ENCODE data around the gene SPOCK3. TPM values are rescaled to one million over a fixed set of nuclear protein-coding genes. Genes with fewer than 3 reads are reported as not detected.

The SPOCK3 gene
- total RNA-seq, 4 donors from 2014 or later: not detected

DNA sequence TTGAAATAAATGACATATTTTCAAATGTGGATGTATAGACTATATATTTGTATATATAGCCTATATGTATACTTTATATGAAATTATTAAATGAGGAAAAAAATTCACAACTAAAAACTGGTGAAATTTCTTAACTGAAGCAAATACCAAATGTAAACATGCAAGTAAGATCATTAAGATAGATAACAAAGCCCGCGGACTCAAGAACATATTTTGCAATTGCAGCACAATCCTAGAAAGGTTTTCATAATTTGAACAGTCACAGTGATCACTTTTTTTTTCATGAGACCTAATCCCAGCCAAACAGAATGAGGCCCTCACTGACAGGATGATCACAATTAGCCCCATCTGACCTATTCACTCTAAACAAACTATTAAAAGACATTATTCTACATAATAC, 123.2 kb downstream of the SPOCK3 start:
- intact Hi-C loops (cut with DNase I; ENCODE audit: low total_unique reads): no loop called here
- no peak for DNase-seq (ENCODE audit: low spot score in 2 of 2)
- H3K4me3 ChIP-seq (ENCODE audit: low read depth, poor library complexity, severe bottlenecking): no peak overlapping the region
- TF ChIP-seq, protein P1, sequence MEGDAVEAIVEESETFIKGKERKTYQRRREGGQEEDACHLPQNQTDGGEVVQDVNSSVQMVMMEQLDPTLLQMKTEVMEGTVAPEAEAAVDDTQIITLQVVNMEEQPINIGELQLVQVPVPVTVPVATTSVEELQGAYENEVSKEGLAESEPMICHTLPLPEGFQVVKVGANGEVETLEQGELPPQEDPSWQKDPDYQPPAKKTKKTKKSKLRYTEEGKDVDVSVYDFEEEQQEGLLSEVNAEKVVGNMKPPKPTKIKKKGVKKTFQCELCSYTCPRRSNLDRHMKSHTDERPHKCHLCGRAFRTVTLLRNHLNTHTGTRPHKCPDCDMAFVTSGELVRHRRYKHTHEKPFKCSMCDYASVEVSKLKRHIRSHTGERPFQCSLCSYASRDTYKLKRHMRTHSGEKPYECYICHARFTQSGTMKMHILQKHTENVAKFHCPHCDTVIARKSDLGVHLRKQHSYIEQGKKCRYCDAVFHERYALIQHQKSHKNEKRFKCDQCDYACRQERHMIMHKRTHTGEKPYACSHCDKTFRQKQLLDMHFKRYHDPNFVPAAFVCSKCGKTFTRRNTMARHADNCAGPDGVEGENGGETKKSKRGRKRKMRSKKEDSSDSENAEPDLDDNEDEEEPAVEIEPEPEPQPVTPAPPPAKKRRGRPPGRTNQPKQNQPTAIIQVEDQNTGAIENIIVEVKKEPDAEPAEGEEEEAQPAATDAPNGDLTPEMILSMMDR (IDR thresholded peaks at IDR 0.05): no peak
- no peak for TF ChIP-seq POLR2A (IDR thresholded peaks at IDR 0.05)
- WGBS, 2 donors: 65 to 83% methylated on average over 2 of the region's 2 CpGs

DNA sequence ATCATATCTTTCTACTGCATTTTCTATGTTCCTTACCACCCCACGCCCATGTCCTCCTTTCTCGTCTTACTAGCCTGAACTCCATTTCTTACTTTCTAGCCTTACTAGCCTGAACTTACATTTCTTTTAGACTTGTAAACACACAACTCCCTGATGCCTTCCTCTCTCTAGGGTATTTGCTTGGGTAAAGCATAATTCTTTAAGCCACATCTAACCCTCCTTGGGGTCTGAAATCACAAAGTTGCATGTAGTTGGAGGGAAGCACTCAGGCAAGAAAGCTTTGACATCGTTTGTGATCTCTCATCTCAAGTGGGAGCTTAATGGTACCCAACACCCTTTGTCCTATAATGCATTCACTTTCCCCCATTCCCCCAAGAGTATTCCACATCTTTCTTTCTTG, 124.4 kb downstream of the SPOCK3 start:
- intact Hi-C loops (cut with DNase I; ENCODE audit: low total_unique reads): no loop called here
- DNase-seq (ENCODE audit: low spot score in 2 of 2): no peak
- TF ChIP-seq, protein P1 (IDR thresholded peaks at IDR 0.05): no peak
- no peak overlapping the region for H3K4me3 ChIP-seq (ENCODE audit: low read depth, poor library complexity, severe bottlenecking)
- WGBS, 2 donors: 88 to 91% methylated on average over 3 of the region's 3 CpGs

DNA sequence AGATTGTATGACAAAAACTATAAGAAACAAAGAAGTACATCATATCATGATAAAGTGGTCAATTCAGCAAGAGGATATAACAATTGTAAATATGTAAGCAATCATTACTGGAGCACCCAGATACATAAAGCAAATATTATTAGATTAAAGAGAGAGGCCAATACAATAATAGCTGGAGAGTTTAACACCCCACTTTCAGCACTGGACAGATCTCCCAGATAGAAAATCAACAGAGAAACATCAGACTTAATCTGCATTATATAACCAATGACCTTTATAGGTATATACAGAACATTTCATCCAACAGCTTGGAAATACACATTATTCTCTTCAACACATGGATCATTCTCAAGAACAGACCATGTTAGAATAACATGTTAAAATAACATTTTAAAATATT, 128.4 kb downstream of the SPOCK3 start:
- no peak for TF ChIP-seq POLR2A (IDR thresholded peaks at IDR 0.05)
- TF ChIP-seq, protein P1 (IDR thresholded peaks at IDR 0.05): no peak
- no peak overlapping the region for H3K4me3 ChIP-seq (ENCODE audit: low read depth, poor library complexity, severe bottlenecking)
- intact Hi-C loops (cut with DNase I; ENCODE audit: low total_unique reads): no loop called here
- no peak for DNase-seq (ENCODE audit: low spot score in 2 of 2)

DNA sequence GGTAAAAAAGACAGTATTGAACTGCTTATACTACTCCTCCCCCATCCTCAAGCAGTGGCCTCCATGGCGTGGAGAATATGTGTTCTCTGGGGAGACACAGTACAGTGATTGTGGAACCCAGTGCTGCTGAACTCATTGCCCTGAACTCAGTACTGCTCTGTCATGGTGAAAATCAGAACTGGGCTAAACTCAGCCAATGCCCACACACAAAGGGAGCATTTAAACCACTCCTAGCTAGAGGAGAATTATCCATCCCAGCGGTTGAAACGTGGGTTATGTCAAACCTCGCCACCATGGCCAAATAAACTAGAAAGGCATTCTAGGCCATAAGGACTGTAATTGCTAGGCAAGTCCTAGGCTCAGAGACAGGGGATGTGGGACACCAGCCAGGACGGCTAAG, 131.8 kb downstream of the SPOCK3 start:
- DNase-seq (ENCODE audit: low spot score in 2 of 2): no peak
- 81 to 90% methylated on average over 5 of the region's 5 CpGs for whole genome bisulfite sequencing, 2 donors
- no peak overlapping the region for H3K4me3 ChIP-seq (ENCODE audit: low read depth, poor library complexity, severe bottlenecking)
- TF ChIP-seq, protein P1 (IDR thresholded peaks at IDR 0.05): no peak
- no peak for TF ChIP-seq POLR2A (IDR thresholded peaks at IDR 0.05)
- intact Hi-C loops (cut with DNase I; ENCODE audit: low total_unique reads): no loop called here

DNA sequence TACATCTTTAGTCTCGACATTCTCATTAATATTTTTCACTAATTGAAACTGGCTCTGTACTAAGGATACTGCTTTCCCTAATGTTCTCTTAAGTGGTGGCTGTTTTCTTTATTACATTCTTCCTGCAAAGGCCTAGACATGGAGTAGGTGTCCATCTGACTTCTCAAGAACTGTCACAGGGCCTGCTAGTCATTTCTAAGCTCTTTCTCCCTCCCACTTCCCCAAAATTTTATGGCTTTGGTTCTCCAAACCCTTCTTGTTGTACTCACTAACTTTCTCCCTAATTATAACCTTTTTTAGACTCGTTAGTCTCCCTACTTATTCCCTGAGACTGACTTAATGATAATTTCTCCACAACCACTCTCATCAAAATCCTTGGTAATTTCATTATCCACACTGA, 133.3 kb downstream of the SPOCK3 start:
- no peak overlapping the region for H3K4me3 ChIP-seq (ENCODE audit: low read depth, poor library complexity, severe bottlenecking)
- TF ChIP-seq, protein P1 (IDR thresholded peaks at IDR 0.05): no peak
- no peak for TF ChIP-seq POLR2A (IDR thresholded peaks at IDR 0.05)
- 80 to 90% methylated on average over 2 of the region's 2 CpGs for WGBS, 2 donors
- DNase-seq (ENCODE audit: low spot score in 2 of 2): no peak
- intact Hi-C loops (cut with DNase I; ENCODE audit: low total_unique reads): no loop called here

DNA sequence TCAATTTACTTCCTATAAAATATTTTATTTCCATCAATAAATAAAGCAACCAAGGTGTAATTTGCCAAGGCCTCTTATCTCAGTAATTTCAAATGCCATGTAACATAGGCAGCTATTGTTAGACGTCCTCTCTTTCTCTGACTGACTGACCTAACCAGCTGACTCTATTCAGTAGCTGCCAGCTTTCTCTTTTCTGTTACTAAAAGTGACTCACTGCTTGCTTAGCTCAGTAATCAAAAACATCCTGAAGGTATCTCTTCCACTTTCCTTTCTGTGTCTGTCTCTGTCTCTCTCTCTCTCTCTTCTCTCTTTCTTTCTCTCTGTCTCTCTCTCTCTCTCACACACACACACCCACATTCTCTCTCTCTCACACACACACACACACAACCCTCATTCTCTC, 134.2 kb downstream of the SPOCK3 start:
- intact Hi-C loops (cut with DNase I; ENCODE audit: low total_unique reads): no loop called here
- no peak for DNase-seq (ENCODE audit: low spot score in 2 of 2)
- H3K4me3 ChIP-seq (ENCODE audit: low read depth, poor library complexity, severe bottlenecking): no peak overlapping the region
- 5 to 6% methylated on average over 1 of the region's 1 CpG for WGBS, 2 donors
- TF ChIP-seq, protein P1 (IDR thresholded peaks at IDR 0.05): no peak
- no peak for TF ChIP-seq POLR2A (IDR thresholded peaks at IDR 0.05)
